Astrocyte (in vitro differentiated cells and primary cell): ENCODE measurements around the gene C16orf54. TPM values are rescaled to one million over a fixed set of nuclear protein-coding genes. Genes with fewer than 3 reads are reported as not detected.
"Not testable (repeated sequence)": the region's sequence is repeated elsewhere in the genome, so short reads cannot be mapped to it uniquely, and the experiment has no call there.

Experiments used
- DNase-seq: peaks from one replicate; pipeline ENCODE4 v3.0.0-alpha.2; 2010; ENCODE audit warnings: low read depth
- FAIRE-seq: peaks from 2 replicates; lab custom pipeline; 2011; peaks lifted over from hg19 to GRCh38; lab: Jason Lieb, UNC
- H2AFZ ChIP-seq: 2 replicates; pipeline ENCODE4 v1.6.0; 2012; ENCODE audit warnings: low read depth, low read length, inconsistent platforms
- H3K27ac ChIP-seq: 2 replicates; pipeline ENCODE4 v1.5.1; 2011; ENCODE audit warnings: low read depth, low read length, inconsistent platforms
- H3K27me3 ChIP-seq: 2 replicates; pipeline ENCODE4 v1.6.0; 2011; ENCODE audit warnings: low read length, inconsistent platforms; ENCODE audit not compliant: insufficient read depth
- H3K36me3 ChIP-seq: 2 replicates; pipeline ENCODE4 v1.5.1; 2011; ENCODE audit warnings: low read length, inconsistent platforms; ENCODE audit not compliant: insufficient read depth
- H3K4me1 ChIP-seq: 2 replicates; pipeline ENCODE4 v1.5.1; 2011; ENCODE audit warnings: low read length, inconsistent platforms; ENCODE audit not compliant: insufficient read depth
- H3K4me2 ChIP-seq: 2 replicates; pipeline ENCODE4 v1.6.0; 2012; ENCODE audit warnings: low read length, inconsistent platforms
- H3K4me3 ChIP-seq: 2 replicates; pipeline ENCODE4 v1.5.1; 2011; ENCODE audit warnings: low read depth, mild to moderate bottlenecking, low read length, inconsistent platforms; ENCODE audit not compliant: insufficient read depth
- H3K79me2 ChIP-seq: 2 replicates; pipeline ENCODE4 v1.6.0; 2012; ENCODE audit warnings: mild to moderate bottlenecking, low read length, inconsistent platforms; ENCODE audit not compliant: insufficient read depth
- H3K9ac ChIP-seq: 2 replicates; pipeline ENCODE4 v1.6.0; 2012; ENCODE audit warnings: mild to moderate bottlenecking, low read length, inconsistent platforms
- H3K9me3 ChIP-seq: 2 replicates; pipeline ENCODE4 v1.5.1; 2012; ENCODE audit warnings: low read depth, mild to moderate bottlenecking, low read length, inconsistent platforms; ENCODE audit not compliant: insufficient read depth
- H4K20me1 ChIP-seq: 2 replicates; pipeline ENCODE4 v1.6.0; 2012; ENCODE audit warnings: low read length, inconsistent platforms; ENCODE audit not compliant: insufficient read depth
- H3K27ac Mint-ChIP-seq: one replicate; pipeline ENCODE4 v1.8.0; 2021; ENCODE audit warnings: mild to moderate bottlenecking, mixed read lengths; ENCODE audit not compliant: unreplicated experiment
- H3K27me3 Mint-ChIP-seq: one replicate; pipeline ENCODE4 v1.8.0; 2021; ENCODE audit warnings: low read depth, mixed read lengths; ENCODE audit not compliant: unreplicated experiment
- H3K36me3 Mint-ChIP-seq: one replicate; pipeline ENCODE4 v1.8.0; 2021; ENCODE audit warnings: low read depth, mixed read lengths; ENCODE audit not compliant: unreplicated experiment
- H3K4me1 Mint-ChIP-seq: one replicate; pipeline ENCODE4 v1.8.0; 2021; ENCODE audit warnings: low read depth, mixed read lengths; ENCODE audit not compliant: unreplicated experiment
- H3K4me3 Mint-ChIP-seq: one replicate; pipeline ENCODE4 v1.8.0; 2021; ENCODE audit warnings: mild to moderate bottlenecking, moderate library complexity, mixed read lengths; ENCODE audit not compliant: unreplicated experiment
- H3K9me3 Mint-ChIP-seq: one replicate; pipeline ENCODE4 v1.8.0; 2021; ENCODE audit warnings: mild to moderate bottlenecking, mixed read lengths; ENCODE audit not compliant: unreplicated experiment
- CTCF ChIP-seq: IDR thresholded peaks from 2 replicates; pipeline ENCODE4 v1.5.1; 2011; ENCODE audit warnings: low read depth, mild to moderate bottlenecking, inconsistent platforms, low read length, moderate library complexity; ENCODE audit not compliant: insufficient read depth
- EZH2 ChIP-seq: IDR thresholded peaks from 2 replicates; pipeline ENCODE4 v1.6.1; 2012; ENCODE audit warnings: mild to moderate bottlenecking, low read length, inconsistent platforms; ENCODE audit not compliant: insufficient read depth
- total RNA-seq: library from RNA; stranded (reverse); gene quantifications from 2 replicates; pipeline ENCODE4 v1.2.1, GENCODE V29; 2021

The C16orf54 gene
- total RNA-seq, 1 donor from 2014 or later, result not detected

GRCh38 chr16:29714396-29714795 lies 31.4 kb downstream of the C16orf54 start:
- H3K27ac Mint-ChIP-seq, result no peak overlapping the region
- Histone ChIP-seq H3K27me3 (peaks cover 2% of the 10 kb centered on the region), H3K9ac (no peak overlapping the region), H3K27ac (no peak overlapping the region), H4K20me1 (no peaks in the 10 kb centered on the region), H3K4me2 (no peak overlapping the region), H3K4me1 (peaks cover 6% of the 10 kb centered on the region), H3K9me3 (no peaks in the 10 kb centered on the region), H2AFZ (no peak overlapping the region), H3K4me3 (no peak overlapping the region), H3K79me2 (no peaks in the 10 kb centered on the region), H3K36me3 (no peaks in the 10 kb centered on the region)
- H3K36me3 Mint-ChIP-seq, result no peaks in the 10 kb centered on the region
- H3K4me1 Mint-ChIP-seq, result peaks cover 10% of the 10 kb centered on the region
- no peak for TF ChIP-seq EZH2
- TF ChIP-seq CTCF, result no peak
- H3K9me3 Mint-ChIP-seq, result no peaks in the 10 kb centered on the region
- DNase-seq (no peak), FAIRE-seq (no peak)
- no peaks in the 10 kb centered on the region for H3K27me3 Mint-ChIP-seq
- no peak overlapping the region for H3K4me3 Mint-ChIP-seq

- no peak for FAIRE-seq
- Histone ChIP-seq H3K4me1 (peaks cover 6% of the 10 kb centered on the region), H3K79me2 (no peaks in the 10 kb centered on the region), H4K20me1 (no peaks in the 10 kb centered on the region), H3K36me3 (no peaks in the 10 kb centered on the region), H3K27ac (no peak overlapping the region), H3K9me3 (no peaks in the 10 kb centered on the region), H2AFZ (no peak overlapping the region), H3K4me2 (no peak overlapping the region), H3K4me3 (no peak overlapping the region), H3K27me3 (peaks cover 2% of the 10 kb centered on the region), H3K9ac (no peak overlapping the region)
- Mint-ChIP-seq H3K9me3 (peaks cover 1% of the 10 kb centered on the region), H3K27me3 (no peaks in the 10 kb centered on the region), H3K27ac (no peak overlapping the region), H3K4me3 (no peak overlapping the region), H3K4me1 (peaks cover 10% of the 10 kb centered on the region), H3K36me3 (no peaks in the 10 kb centered on the region)
- no peak for DNase-seq
- no peak for TF ChIP-seq CTCF
- TF ChIP-seq EZH2, result no peak
Measured at GRCh38 chr16:29712809-29713208, 33.0 kb downstream of the C16orf54 start.

GRCh38 chr16:29710227-29711219 lies 35.3 kb downstream of the C16orf54 start:
- Histone ChIP-seq H4K20me1 (no peaks in the 10 kb centered on the region), H2AFZ (peak overlapping the region; percentile 62), H3K27me3 (peaks cover 2% of the 10 kb centered on the region), H3K4me3 (no peak overlapping the region), H3K36me3 (no peaks in the 10 kb centered on the region), H3K9ac (no peak overlapping the region), H3K4me1 (peaks cover 6% of the 10 kb centered on the region), H3K27ac (no peak overlapping the region), H3K9me3 (no peaks in the 10 kb centered on the region), H3K79me2 (no peaks in the 10 kb centered on the region), H3K4me2 (peak overlapping the region; percentile 68)
- H3K4me3 Mint-ChIP-seq, result peak overlapping the region; percentile 83
- H3K4me1 Mint-ChIP-seq, result peaks cover 10% of the 10 kb centered on the region
- DNase-seq (peak; percentile 70), FAIRE-seq (peak; percentile 65)
- peak overlapping the region; percentile 89 for H3K27ac Mint-ChIP-seq
- no peaks in the 10 kb centered on the region for H3K27me3 Mint-ChIP-seq
- no peaks in the 10 kb centered on the region for H3K36me3 Mint-ChIP-seq
- TF ChIP-seq CTCF (peak; percentile 83), EZH2 (no peak)
- H3K9me3 Mint-ChIP-seq, result peaks cover 1% of the 10 kb centered on the region

- H3K79me2 ChIP-seq, H3K27me3 Mint-ChIP-seq, H3K4me3 ChIP-seq, FAIRE-seq, H3K9me3 Mint-ChIP-seq, H3K4me1 Mint-ChIP-seq, H3K27me3 ChIP-seq, H3K4me1 ChIP-seq, H3K36me3 Mint-ChIP-seq, DNase-seq, H3K9ac ChIP-seq, H3K27ac ChIP-seq, H3K9me3 ChIP-seq, H3K36me3 ChIP-seq, H4K20me1 ChIP-seq: not testable (repeated sequence)
- Mint-ChIP-seq H3K27ac (peak overlapping the region; percentile 89), H3K4me3 (peak overlapping the region; percentile 83)
- Histone ChIP-seq H2AFZ (peak overlapping the region; percentile 62), H3K4me2 (peak overlapping the region; percentile 68)
Measured at GRCh38 chr16:29709657-29710056, 36.1 kb downstream of the C16orf54 start.
